ENCODE results near the gene FBXO48.

FBXO48 gene

GRCh38 chr2:68411397-68412126 lies 55.5 kb downstream of the FBXO48 start:
- no peak for DNase-seq (ENCODE audit: low read depth)
